SK-N-SH (cell line): ENCODE measurements around the gene ATP5PD. TPM values are rescaled to one million over a fixed set of nuclear protein-coding genes. Genes with fewer than 3 reads are reported as not detected.

Experiments used
- CTCF ChIA-PET: fragments of 300-600, 350-600 bp; formaldehyde crosslinking; extraction: SDS; loops from one replicate; lab custom pipeline; 2021; lab: Yijun Ruan, JAX
- POLR2A ChIA-PET: fragments of 350-600 bp; sonication (Branson Sonifier 250); formaldehyde crosslinking; extraction: SDS; loops from one replicate; lab custom pipeline; 2020; ENCODE audit warnings: antibody characterized with exemption, inconsistent platforms; lab: Yijun Ruan, JAX
- DNase-seq: peaks from one replicate; pipeline ENCODE4 v3.0.0; 2012
- H2AFZ ChIP-seq: fragments of 200-600 bp; sonication (generic); 2 replicates; pipeline ENCODE4 v1.8.1; 2016; ENCODE audit warnings: antibody characterized with exemption, mild to moderate bottlenecking, low read depth
- H3F3A ChIP-seq: fragments of 200-600 bp; sonication (generic); replicated peaks from 2 replicates; pipeline ENCODE3; 2016; ENCODE audit warnings: antibody characterized with exemption, mild to moderate bottlenecking; ENCODE audit not compliant: insufficient read depth
- H3K27ac ChIP-seq, 2 experiments: fragments of 200-500 bp in 1 of 2; fragments of 200-600 bp in 1 of 2; sonication (Bioruptor generic) in 1 of 2; sonication (generic), shearing (Covaris generic) in 1 of 2; 2 replicates each; pipeline versions ENCODE4 v1.5.1 to v1.6.1; 2014 to 2016; ENCODE audit warnings: low read depth in 2 of 2, inconsistent platforms in 1 of 2, low read length in 1 of 2, mild to moderate bottlenecking in 1 of 2, mixed read lengths in 1 of 2
- H3K27me3 ChIP-seq: fragments of 200-600 bp; sonication (generic), shearing (Covaris generic); 2 replicates; pipeline ENCODE4 v1.6.1; 2016; ENCODE audit warnings: mixed run types; ENCODE audit not compliant: insufficient read depth
- H3K36me3 ChIP-seq, 2 experiments: fragments of 200-500 bp in 1 of 2; fragments of 200-600 bp in 1 of 2; sonication (Bioruptor generic) in 1 of 2; sonication (generic) in 1 of 2; replicated peaks in 1 of 2; 2 replicates each; pipeline versions ENCODE3 to v1.5.1; 2014 to 2016; ENCODE audit warnings: low read length in 1 of 2, mild to moderate bottlenecking in 1 of 2; ENCODE audit not compliant: insufficient read depth in 2 of 2, control insufficient read depth in 1 of 2
- H3K4me1 ChIP-seq, 2 experiments: fragments of 200-500 bp in 1 of 2; fragments of 200-600 bp in 1 of 2; sonication (Bioruptor generic) in 1 of 2; sonication (generic), shearing (Covaris generic) in 1 of 2; 2 replicates each; pipeline versions ENCODE4 v1.5.1 to v1.6.1; 2014 to 2016; ENCODE audit warnings: low read depth in 1 of 2, low read length in 1 of 2, mixed run types in 1 of 2; ENCODE audit not compliant: insufficient read depth in 2 of 2, control insufficient read depth in 1 of 2
- H3K4me2 ChIP-seq: fragments of 200-600 bp; sonication (generic), shearing (Covaris generic); 2 replicates; pipeline ENCODE4 v1.6.1; 2017; ENCODE audit warnings: mixed run types
- H3K4me3 ChIP-seq, 2 experiments: fragments of 200-500 bp in 1 of 2; fragments of 200-600 bp in 1 of 2; sonication (Bioruptor generic) in 1 of 2; sonication (generic), shearing (Covaris generic) in 1 of 2; 2 replicates each; pipeline versions ENCODE4 v1.5.1 to v1.8.1; 2014 to 2016; ENCODE audit warnings: low read depth in 2 of 2, inconsistent platforms in 1 of 2, low read length in 1 of 2, mild to moderate bottlenecking in 1 of 2, mixed read lengths in 1 of 2, moderate library complexity in 1 of 2
- H3K79me2 ChIP-seq: fragments of 200-600 bp; sonication (generic); 2 replicates; pipeline ENCODE4 v1.8.1; 2017; ENCODE audit warnings: mild to moderate bottlenecking; ENCODE audit not compliant: insufficient read depth
- H3K9ac ChIP-seq: fragments of 200-600 bp; sonication (generic); 2 replicates; pipeline ENCODE4 v1.6.1; 2017; ENCODE audit warnings: mixed run types
- H3K9me2 ChIP-seq: fragments of 200-600 bp; sonication (generic); 2 replicates; pipeline ENCODE4 v1.6.1; 2017; ENCODE audit warnings: mixed run types
- H3K9me3 ChIP-seq: fragments of 200-600 bp; sonication (generic); 2 replicates; pipeline ENCODE4 v1.6.1; 2017; ENCODE audit warnings: mixed run types, mild to moderate bottlenecking, moderate library complexity
- H4K20me1 ChIP-seq: fragments of 200-600 bp; sonication (generic); 2 replicates; pipeline ENCODE4 v1.6.1; 2017; ENCODE audit warnings: mild to moderate bottlenecking, mixed run types; ENCODE audit not compliant: insufficient read depth
- CHD2 ChIP-seq: fragments of 150-350 bp; IDR thresholded peaks from 2 replicates; pipeline ENCODE4 v1.6.1; 2018; ENCODE audit warnings: low read length; ENCODE audit not compliant: partially characterized antibody
- FOXJ3 ChIP-seq: sonication (generic); formaldehyde crosslinking; IDR thresholded peaks from 2 replicates; pipeline ENCODE4 v1.5.1; 2020; ENCODE audit warnings: mild to moderate bottlenecking, missing genetic modification reagents
- GABPA ChIP-seq: IDR thresholded peaks from 2 replicates; pipeline ENCODE4 v1.4.0; 2012; ENCODE audit warnings: low read depth, mild to moderate bottlenecking
- GATA2 ChIP-seq: sonication (generic); formaldehyde crosslinking; IDR thresholded peaks from 2 replicates; pipeline ENCODE4 v1.5.0; 2020; ENCODE audit warnings: mild to moderate bottlenecking, missing genetic modification reagents
- MEF2A ChIP-seq: IDR thresholded peaks from 2 replicates; pipeline ENCODE4 v1.4.0; 2012; ENCODE audit warnings: low read depth, borderline replicate concordance
- NRF1 ChIP-seq: IDR thresholded peaks from 2 replicates; pipeline ENCODE4 v1.6.1; 2012; ENCODE audit warnings: low read depth, mild to moderate bottlenecking, low read length
- RAD21 ChIP-seq: IDR thresholded peaks from 2 replicates; pipeline ENCODE4 v1.6.1; 2012; ENCODE audit warnings: mild to moderate bottlenecking, low read length
- RCOR1 ChIP-seq: fragments of 150-350 bp; IDR thresholded peaks from 2 replicates; pipeline ENCODE4 v1.6.1; 2017; ENCODE audit warnings: antibody characterized with exemption, low read length
- RXRA ChIP-seq: IDR thresholded peaks from 2 replicates; pipeline ENCODE4 v1.4.0; 2012; ENCODE audit warnings: low read depth, mild to moderate bottlenecking, borderline replicate concordance
- SIN3A ChIP-seq: IDR thresholded peaks from 2 replicates; pipeline ENCODE4 v1.6.1; 2012; ENCODE audit warnings: low read depth, mild to moderate bottlenecking, low read length, moderate library complexity, borderline replicate concordance
- TAF1 ChIP-seq: IDR thresholded peaks from 2 replicates; pipeline ENCODE4 v1.6.1; 2012; ENCODE audit warnings: low read depth, mild to moderate bottlenecking, low read length, moderate library complexity, borderline replicate concordance
- TCF12 ChIP-seq: IDR thresholded peaks from 2 replicates; pipeline ENCODE4 v1.4.0; 2012
- TEAD4 ChIP-seq: IDR thresholded peaks from 2 replicates; pipeline ENCODE4 v1.4.0; 2012; ENCODE audit warnings: mild to moderate bottlenecking, borderline replicate concordance; ENCODE audit not compliant: insufficient read depth
- YY1 ChIP-seq: IDR thresholded peaks from 2 replicates; pipeline ENCODE4 v1.4.0; 2012; ENCODE audit warnings: low read depth, mild to moderate bottlenecking
- WGBS: methylation state at CpG from one replicate; pipeline ENCODE4 v1.1.6; 2017; ENCODE audit warnings: low lambda C conversion rate; 5-methylcytosine and 5-hydroxymethylcytosine counted together
- polyA plus RNA-seq, 3 experiments: library from polyadenylated mRNA; depleted of rRNA; stranded (reverse); fragments of >200 nt; gene quantifications; 2 replicates each; pipeline ENCODE4 v1.2.3, GENCODE V29; 2012
- TF ChIP-seq, protein P1 (sequence below): IDR thresholded peaks from 2 replicates; pipeline ENCODE4 v1.4.0; 2012; ENCODE audit warnings: low read depth, borderline replicate concordance
- TF ChIP-seq, protein P2 (sequence below): fragments of 150-350 bp; IDR thresholded peaks from 2 replicates; pipeline ENCODE4 v1.6.1; 2017; ENCODE audit warnings: antibody characterized with exemption, low read length, low read depth, borderline replicate concordance
- TF ChIP-seq, protein P3 (sequence below): fragments of 200-600 bp; sonication (generic); IDR thresholded peaks from 2 replicates; pipeline ENCODE4 v1.6.1; 2017; ENCODE audit warnings: antibody characterized with exemption, mild to moderate bottlenecking, moderate library complexity
- TF ChIP-seq, protein P4 (sequence below): IDR thresholded peaks from 2 replicates; pipeline ENCODE4 v1.4.0; 2012; ENCODE audit warnings: low read depth, borderline replicate concordance
- TF ChIP-seq, protein P5 (sequence below): IDR thresholded peaks from 2 replicates; pipeline ENCODE4 v1.4.0; 2012; ENCODE audit warnings: low read depth
- TF ChIP-seq, protein P6 (sequence below): IDR thresholded peaks from 2 replicates; pipeline ENCODE4 v1.6.1; 2012; ENCODE audit warnings: mild to moderate bottlenecking, low read depth, low read length, moderate library complexity

ATP5PD gene
- polyA plus RNA-seq, 1 of the 3 experiments (the other 2 are of a cell fraction), result 354 TPM

DNA sequence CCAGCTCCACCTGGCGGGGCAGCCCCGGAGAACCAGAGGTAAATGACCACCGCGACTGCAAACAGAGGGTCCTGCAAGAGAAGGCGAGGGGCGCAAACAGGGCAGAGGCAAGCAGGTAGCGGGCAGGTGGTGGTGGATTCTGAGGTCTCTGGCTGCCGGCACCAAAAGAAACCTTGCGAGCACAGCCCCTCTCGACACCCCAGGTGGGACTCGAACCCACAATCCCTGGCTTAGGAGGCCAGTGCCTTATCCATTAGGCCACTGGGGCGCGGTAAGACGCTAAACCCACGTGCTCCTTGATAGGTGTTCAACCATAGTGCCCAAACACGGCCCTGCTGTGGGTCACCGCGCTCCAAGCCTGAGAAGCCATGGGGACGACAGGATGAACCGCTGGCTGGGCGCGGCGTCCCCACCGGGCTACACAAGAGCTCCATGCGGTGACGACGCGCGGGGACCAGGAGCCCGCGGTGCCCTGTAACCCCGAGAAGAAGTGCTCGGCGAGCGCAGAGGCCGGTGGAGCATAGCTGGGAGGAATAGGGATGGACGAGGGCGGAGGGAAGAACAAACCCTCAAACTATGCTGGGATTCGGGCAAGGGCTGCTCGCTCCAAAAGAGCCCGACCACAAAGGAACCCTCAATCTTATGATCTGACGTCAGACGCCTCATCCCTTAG lies 12.4 kb downstream of the ATP5PD start:
- ChIA-PET CTCF (interaction anchor here (0.7 to 4.0 kb wide), 19 partner anchors 8 to 167 kb away, joined by 3 to 31 read pairs (median 5); partner anchors contain the start of genes MRPL58, NT5C and OTOP2), POLR2A (interaction anchor here (0.6 to 2.2 kb wide), 13 partner anchors 12 to 1097 kb away, joined by 3 to 40 read pairs (median 4); partner anchors contain the start of genes ATP5PD, CDR2L, FDXR and HID1)
- H3K27me3 ChIP-seq, result no peaks in the 10 kb centered on the region
- H3K27ac ChIP-seq, result peak overlapping the region; percentile 90 to 92
- no peaks in the 10 kb centered on the region for H3K79me2 ChIP-seq
- H3K9me3 ChIP-seq, result peaks cover 5% of the 10 kb centered on the region; the same call in 1 of the 2 replicates
- WGBS, result 3% methylated on average over 39 of the region's 43 CpGs
- peak overlapping the region; percentile 93 for H3K9ac ChIP-seq
- peaks cover 44% of the 10 kb centered on the region for H3F3A ChIP-seq
- peak; percentile 81 for DNase-seq
- peak overlapping the region; percentile 97 for H2AFZ ChIP-seq
- peaks cover 4% of the 10 kb centered on the region; the same call in 1 of the 2 replicates for H4K20me1 ChIP-seq
- peaks cover 0 to 22% of the 10 kb centered on the region in 2 experiments; a peak in 1 of 4 replicates for H3K4me1 ChIP-seq
- H3K4me2 ChIP-seq, result peak overlapping the region; percentile 89
- no peaks in the 10 kb centered on the region for H3K9me2 ChIP-seq
- peaks cover 8 to 10% of the 10 kb centered on the region in 2 experiments for H3K36me3 ChIP-seq
- H3K4me3 ChIP-seq, result peak overlapping the region; percentile 67 to 98
- TF ChIP-seq NRF1 (no peak), GABPA (0 out of 2 replicates have a peak, but pooled peaks have one; percentile 10), SIN3A (peak; percentile 65; the same call in 1 of the 2 replicates), YY1 (0 out of 2 replicates have a peak, but pooled peaks have one; percentile 15), RAD21 (no peak), CHD2 (peak; percentile 84), MEF2A (no peak), FOXJ3 (no peak), TEAD4 (peak; percentile 97), TCF12 (peak; percentile 4; the same call in 1 of the 2 replicates), RCOR1 (peak; percentile 77), RXRA (no peak), GATA2 (CRISPR knock-in tag) (0 out of 2 replicates have a peak, but pooled peaks have one; percentile 38), TAF1 (0 out of 2 replicates have a peak, but pooled peaks have one; percentile 22)
- TF ChIP-seq, protein P1, sequence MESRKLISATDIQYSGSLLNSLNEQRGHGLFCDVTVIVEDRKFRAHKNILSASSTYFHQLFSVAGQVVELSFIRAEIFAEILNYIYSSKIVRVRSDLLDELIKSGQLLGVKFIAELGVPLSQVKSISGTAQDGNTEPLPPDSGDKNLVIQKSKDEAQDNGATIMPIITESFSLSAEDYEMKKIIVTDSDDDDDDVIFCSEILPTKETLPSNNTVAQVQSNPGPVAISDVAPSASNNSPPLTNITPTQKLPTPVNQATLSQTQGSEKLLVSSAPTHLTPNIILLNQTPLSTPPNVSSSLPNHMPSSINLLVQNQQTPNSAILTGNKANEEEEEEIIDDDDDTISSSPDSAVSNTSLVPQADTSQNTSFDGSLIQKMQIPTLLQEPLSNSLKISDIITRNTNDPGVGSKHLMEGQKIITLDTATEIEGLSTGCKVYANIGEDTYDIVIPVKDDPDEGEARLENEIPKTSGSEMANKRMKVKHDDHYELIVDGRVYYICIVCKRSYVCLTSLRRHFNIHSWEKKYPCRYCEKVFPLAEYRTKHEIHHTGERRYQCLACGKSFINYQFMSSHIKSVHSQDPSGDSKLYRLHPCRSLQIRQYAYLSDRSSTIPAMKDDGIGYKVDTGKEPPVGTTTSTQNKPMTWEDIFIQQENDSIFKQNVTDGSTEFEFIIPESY, result peak; percentile 28; the same call in 1 of the 2 replicates
- TF ChIP-seq, protein P2, sequence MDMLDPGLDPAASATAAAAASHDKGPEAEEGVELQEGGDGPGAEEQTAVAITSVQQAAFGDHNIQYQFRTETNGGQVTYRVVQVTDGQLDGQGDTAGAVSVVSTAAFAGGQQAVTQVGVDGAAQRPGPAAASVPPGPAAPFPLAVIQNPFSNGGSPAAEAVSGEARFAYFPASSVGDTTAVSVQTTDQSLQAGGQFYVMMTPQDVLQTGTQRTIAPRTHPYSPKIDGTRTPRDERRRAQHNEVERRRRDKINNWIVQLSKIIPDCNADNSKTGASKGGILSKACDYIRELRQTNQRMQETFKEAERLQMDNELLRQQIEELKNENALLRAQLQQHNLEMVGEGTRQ, result peak; percentile 43; the same call in 1 of the 2 replicates
- TF ChIP-seq, protein P3, sequence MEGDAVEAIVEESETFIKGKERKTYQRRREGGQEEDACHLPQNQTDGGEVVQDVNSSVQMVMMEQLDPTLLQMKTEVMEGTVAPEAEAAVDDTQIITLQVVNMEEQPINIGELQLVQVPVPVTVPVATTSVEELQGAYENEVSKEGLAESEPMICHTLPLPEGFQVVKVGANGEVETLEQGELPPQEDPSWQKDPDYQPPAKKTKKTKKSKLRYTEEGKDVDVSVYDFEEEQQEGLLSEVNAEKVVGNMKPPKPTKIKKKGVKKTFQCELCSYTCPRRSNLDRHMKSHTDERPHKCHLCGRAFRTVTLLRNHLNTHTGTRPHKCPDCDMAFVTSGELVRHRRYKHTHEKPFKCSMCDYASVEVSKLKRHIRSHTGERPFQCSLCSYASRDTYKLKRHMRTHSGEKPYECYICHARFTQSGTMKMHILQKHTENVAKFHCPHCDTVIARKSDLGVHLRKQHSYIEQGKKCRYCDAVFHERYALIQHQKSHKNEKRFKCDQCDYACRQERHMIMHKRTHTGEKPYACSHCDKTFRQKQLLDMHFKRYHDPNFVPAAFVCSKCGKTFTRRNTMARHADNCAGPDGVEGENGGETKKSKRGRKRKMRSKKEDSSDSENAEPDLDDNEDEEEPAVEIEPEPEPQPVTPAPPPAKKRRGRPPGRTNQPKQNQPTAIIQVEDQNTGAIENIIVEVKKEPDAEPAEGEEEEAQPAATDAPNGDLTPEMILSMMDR, result peak; percentile 49
- TF ChIP-seq, protein P4, sequence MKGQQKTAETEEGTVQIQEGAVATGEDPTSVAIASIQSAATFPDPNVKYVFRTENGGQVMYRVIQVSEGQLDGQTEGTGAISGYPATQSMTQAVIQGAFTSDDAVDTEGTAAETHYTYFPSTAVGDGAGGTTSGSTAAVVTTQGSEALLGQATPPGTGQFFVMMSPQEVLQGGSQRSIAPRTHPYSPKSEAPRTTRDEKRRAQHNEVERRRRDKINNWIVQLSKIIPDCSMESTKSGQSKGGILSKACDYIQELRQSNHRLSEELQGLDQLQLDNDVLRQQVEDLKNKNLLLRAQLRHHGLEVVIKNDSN, result peak; percentile 58; the same call in 1 of the 2 replicates
- TF ChIP-seq, protein P5, sequence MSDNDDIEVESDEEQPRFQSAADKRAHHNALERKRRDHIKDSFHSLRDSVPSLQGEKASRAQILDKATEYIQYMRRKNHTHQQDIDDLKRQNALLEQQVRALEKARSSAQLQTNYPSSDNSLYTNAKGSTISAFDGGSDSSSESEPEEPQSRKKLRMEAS, result peak; percentile 95
- TF ChIP-seq, protein P6, sequence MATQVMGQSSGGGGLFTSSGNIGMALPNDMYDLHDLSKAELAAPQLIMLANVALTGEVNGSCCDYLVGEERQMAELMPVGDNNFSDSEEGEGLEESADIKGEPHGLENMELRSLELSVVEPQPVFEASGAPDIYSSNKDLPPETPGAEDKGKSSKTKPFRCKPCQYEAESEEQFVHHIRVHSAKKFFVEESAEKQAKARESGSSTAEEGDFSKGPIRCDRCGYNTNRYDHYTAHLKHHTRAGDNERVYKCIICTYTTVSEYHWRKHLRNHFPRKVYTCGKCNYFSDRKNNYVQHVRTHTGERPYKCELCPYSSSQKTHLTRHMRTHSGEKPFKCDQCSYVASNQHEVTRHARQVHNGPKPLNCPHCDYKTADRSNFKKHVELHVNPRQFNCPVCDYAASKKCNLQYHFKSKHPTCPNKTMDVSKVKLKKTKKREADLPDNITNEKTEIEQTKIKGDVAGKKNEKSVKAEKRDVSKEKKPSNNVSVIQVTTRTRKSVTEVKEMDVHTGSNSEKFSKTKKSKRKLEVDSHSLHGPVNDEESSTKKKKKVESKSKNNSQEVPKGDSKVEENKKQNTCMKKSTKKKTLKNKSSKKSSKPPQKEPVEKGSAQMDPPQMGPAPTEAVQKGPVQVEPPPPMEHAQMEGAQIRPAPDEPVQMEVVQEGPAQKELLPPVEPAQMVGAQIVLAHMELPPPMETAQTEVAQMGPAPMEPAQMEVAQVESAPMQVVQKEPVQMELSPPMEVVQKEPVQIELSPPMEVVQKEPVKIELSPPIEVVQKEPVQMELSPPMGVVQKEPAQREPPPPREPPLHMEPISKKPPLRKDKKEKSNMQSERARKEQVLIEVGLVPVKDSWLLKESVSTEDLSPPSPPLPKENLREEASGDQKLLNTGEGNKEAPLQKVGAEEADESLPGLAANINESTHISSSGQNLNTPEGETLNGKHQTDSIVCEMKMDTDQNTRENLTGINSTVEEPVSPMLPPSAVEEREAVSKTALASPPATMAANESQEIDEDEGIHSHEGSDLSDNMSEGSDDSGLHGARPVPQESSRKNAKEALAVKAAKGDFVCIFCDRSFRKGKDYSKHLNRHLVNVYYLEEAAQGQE, result no peak
